GM12878 (cell line): ENCODE measurements around the gene TLE3. TPM values are rescaled to one million over a fixed set of nuclear protein-coding genes. Genes with fewer than 3 reads are reported as not detected.

Experiments used
- ATAC-seq: fragments of 200-7000 bp; cut with Tn5 transposase; 3 replicates; pipeline ENCODE4 v1.9.1; 2020; ENCODE audit warnings: mild to moderate bottlenecking, moderate library complexity
- BruUV-seq: library from RNA; stranded (reverse); fragments of 400-500 nt; replicated peaks from 2 replicates; lab custom pipeline; 2021; lab: Mats Ljungman, UMichigan
- CTCF ChIA-PET: fragments of 300-600 bp; sonication (Branson Sonifier 250); formaldehyde crosslinking; extraction: SDS; loops from one replicate; lab custom pipeline; 2021; ENCODE audit warnings: inconsistent platforms; lab: Yijun Ruan, JAX
- POLR2A ChIA-PET: fragments of 350-600 bp; formaldehyde crosslinking; extraction: SDS; loops from one replicate; lab custom pipeline; 2021; ENCODE audit warnings: inconsistent platforms; lab: Charles Lee
- RAD21 ChIA-PET: fragments of 300-600 bp; sonication (Branson Sonifier 250); formaldehyde crosslinking; loops from one replicate; lab custom pipeline; 2023; ENCODE audit warnings: antibody characterized with exemption; ENCODE audit not compliant: unreplicated experiment; lab: Charles Lee
- SMC1A ChIA-PET: fragments of 300-600 bp; sonication (Branson Sonifier 250); formaldehyde crosslinking; loops from one replicate; lab custom pipeline; 2023; ENCODE audit not compliant: unreplicated experiment, uncharacterized antibody; lab: Charles Lee
- DNase-seq: peaks from one replicate; pipeline ENCODE4 v3.0.0-alpha.2; 2011; ENCODE audit warnings: low read depth, low spot score
- FAIRE-seq: peaks from 3 replicates; lab custom pipeline; 2011; peaks lifted over from hg19 to GRCh38; lab: Jason Lieb, UNC
- H2AFZ ChIP-seq: 2 replicates; pipeline ENCODE4 v1.6.0; 2011; ENCODE audit warnings: low read depth, low read length, control low read depth; ENCODE audit not compliant: control insufficient read depth
- H3K27ac ChIP-seq: 2 replicates; pipeline ENCODE4 v1.5.1; 2011; ENCODE audit warnings: control low read depth; ENCODE audit not compliant: control insufficient read depth, insufficient read depth
- H3K27me3 ChIP-seq, 2 experiments: replicated peaks in 1 of 2; 2 replicates each; pipeline versions ENCODE4 v1.6.0 to v1.6.1; 2011; ENCODE audit warnings: low read length in 1 of 2; ENCODE audit not compliant: control insufficient read depth in 2 of 2, insufficient read depth in 2 of 2
- H3K36me3 ChIP-seq, 2 experiments: 2 replicates each; pipeline ENCODE4 v1.5.1; 2011; ENCODE audit warnings: low read length in 1 of 2; ENCODE audit not compliant: control insufficient read depth in 2 of 2, insufficient read depth in 2 of 2
- H3K4me1 ChIP-seq: 2 replicates; pipeline ENCODE4 v1.6.1; 2011; ENCODE audit warnings: mild to moderate bottlenecking, low read length, moderate library complexity, mixed read lengths; ENCODE audit not compliant: control insufficient read depth, insufficient read depth
- H3K4me2 ChIP-seq: 2 replicates; pipeline ENCODE4 v1.6.0; 2011; ENCODE audit warnings: control low read depth; ENCODE audit not compliant: control insufficient read depth, insufficient read depth
- H3K4me3 ChIP-seq: fragments of 200-600 bp; sonication (generic); 2 replicates; pipeline ENCODE4 v1.5.1; 2016
- H3K79me2 ChIP-seq: 2 replicates; pipeline ENCODE4 v1.6.0; 2011; ENCODE audit warnings: low read length; ENCODE audit not compliant: control insufficient read depth, insufficient read depth
- H3K9ac ChIP-seq: 2 replicates; pipeline ENCODE4 v1.8.0; 2011; ENCODE audit warnings: low read length, control low read depth, mixed read lengths; ENCODE audit not compliant: control insufficient read depth, insufficient read depth
- H3K9me3 ChIP-seq: replicated peaks from 3 replicates; pipeline ENCODE4 v1.5.1; 2011; ENCODE audit warnings: mild to moderate bottlenecking, low read length; ENCODE audit not compliant: control insufficient read depth, insufficient read depth
- H4K20me1 ChIP-seq: 2 replicates; pipeline ENCODE4 v1.6.0; 2011; ENCODE audit not compliant: control insufficient read depth, insufficient read depth
- KDM1A ChIP-seq: fragments of 200-600 bp; sonication (generic); IDR thresholded peaks from 2 replicates; pipeline ENCODE4 v1.6.1; 2016; ENCODE audit warnings: borderline replicate concordance
- KLF5 ChIP-seq: fragments of 450-650 bp; IDR thresholded peaks from 2 replicates; pipeline ENCODE4 v1.6.1; 2014; ENCODE audit warnings: mild to moderate bottlenecking; ENCODE audit not compliant: partially characterized antibody
- NFXL1 ChIP-seq: fragments of 450-650 bp; IDR thresholded peaks from 2 replicates; pipeline ENCODE4 v1.6.1; 2017; ENCODE audit warnings: antibody characterized with exemption, mild to moderate bottlenecking, borderline replicate concordance
- RAD51 ChIP-seq: fragments of 450-650 bp; IDR thresholded peaks from 2 replicates; pipeline ENCODE4 v1.6.1; 2016; ENCODE audit warnings: moderate library complexity, mild to moderate bottlenecking, inconsistent platforms
- SPI1 ChIP-seq: IDR thresholded peaks from 2 replicates; pipeline ENCODE4 v1.6.1; 2011; ENCODE audit warnings: low read depth, mild to moderate bottlenecking, low read length, moderate library complexity, borderline replicate concordance; ENCODE audit not compliant: insufficient read depth
- ZNF622 ChIP-seq: fragments of 450-650 bp; IDR thresholded peaks from 2 replicates; pipeline ENCODE4 v1.6.1; 2017; ENCODE audit warnings: mild to moderate bottlenecking, inconsistent platforms
- WGBS: methylation state at CpG from one replicate; pipeline ENCODE4 v1.1.6; 2016; ENCODE audit warnings: low lambda C conversion rate; ENCODE audit not compliant: insufficient replicate concordance, insufficient coverage; ENCODE audit errors: missing lambda C conversion rate; 5-methylcytosine and 5-hydroxymethylcytosine counted together
- in situ Hi-C: fragments of 300-500 bp; cut with MboI; formaldehyde crosslinking; loops from 9 replicates; pipeline ENCODE4 v1.14.3; 2018; ENCODE audit warnings: mixed read lengths
- intact Hi-C: fragments of 100-400 bp; cut with micrococcal nuclease; formaldehyde crosslinking; loops from one replicate; pipeline ENCODE4 v1.14.2; 2022; ENCODE audit not compliant: unreplicated experiment
- polyA plus RNA-seq, 11 experiments: library from polyadenylated mRNA; depleted of rRNA in 4 of 11; unstranded in 6 of 11; stranded (reverse) in 5 of 11; fragments of >200 nt; fragmentation: Nextera tagmentation in 4 of 11; fragmentation: Illumina TruSeq in 1 of 11; extraction: Ambion mirVana in 4 of 11; extraction: Trizol in 1 of 11; gene quantifications; 1 replicate in 1 of 11; 2 replicates in 10 of 11; pipeline versions ENCODE4 v1.2.1 to v1.2.3, GENCODE V29; 2011 to 2016; ENCODE audit warnings: inconsistent platforms in 2 of 11, missing spikeins in 2 of 11, low read depth in 1 of 11
- total RNA-seq, 4 experiments: library from RNA; depleted of rRNA in 3 of 4; stranded (reverse); fragments of >200 nt in 3 of 4; fragmentation: Illumina TruSeq in 1 of 4; extraction: Trizol in 1 of 4; gene quantifications; 2 replicates each; pipeline versions ENCODE4 v1.2.1 to v1.2.3, GENCODE V29; 2013 to 2021
- TF ChIP-seq, protein P1 (sequence below): fragments of 450-650 bp; IDR thresholded peaks from 2 replicates; pipeline ENCODE4 v1.6.1; 2016; ENCODE audit warnings: mild to moderate bottlenecking
- TF ChIP-seq, protein P2 (sequence below): IDR thresholded peaks from 2 replicates; pipeline ENCODE4 v1.6.1; 2012; ENCODE audit warnings: mild to moderate bottlenecking, low read depth, low read length

The TLE3 gene
- total and polyA plus RNA-seq, 10 of the 15 experiments (the other 5 are each of a cell fraction or from before 2014, with no cell fraction given): 1.2 to 65.5 (median 9.7) TPM

DNA sequence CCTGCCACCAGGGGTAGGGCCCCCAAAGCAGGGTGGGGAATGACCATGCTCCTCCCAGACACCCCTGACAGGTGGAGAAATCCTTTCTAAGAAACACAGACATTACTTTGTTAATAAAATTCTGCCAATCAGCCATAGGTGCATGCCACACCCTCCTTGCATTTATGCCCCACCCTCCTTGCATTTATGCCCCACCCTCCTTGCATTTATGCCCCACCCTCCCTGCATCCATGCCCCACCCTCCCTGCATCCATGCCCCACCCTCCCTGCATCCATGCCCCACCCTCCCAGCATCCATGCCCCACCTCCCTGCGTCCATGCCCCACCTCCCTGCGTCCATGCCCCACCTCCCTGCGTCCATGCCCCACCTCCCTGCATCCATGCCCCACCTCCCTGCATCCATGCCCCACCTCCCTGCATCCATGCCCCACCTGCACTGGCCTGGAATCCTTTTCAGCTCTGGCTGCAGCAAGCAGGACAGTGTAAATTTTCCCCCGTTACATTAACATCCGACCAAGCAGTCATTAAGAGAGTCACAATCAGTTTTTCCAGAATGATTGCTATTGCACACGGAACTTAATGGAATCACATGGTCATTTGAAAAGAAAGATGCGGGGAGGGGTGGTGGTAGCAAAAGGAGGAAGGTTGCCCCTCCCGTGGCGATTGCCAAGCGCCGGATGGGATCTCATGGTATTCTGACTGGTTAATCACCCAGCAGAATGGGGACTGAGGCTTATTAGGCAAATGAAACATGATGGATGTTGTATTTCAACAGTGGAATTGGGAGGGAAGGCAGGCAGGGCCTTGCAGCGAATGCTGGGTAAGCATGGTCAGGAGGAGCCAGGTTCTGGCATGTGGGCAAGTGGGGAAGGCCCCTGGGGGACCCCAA lies 91.2 kb downstream of the TLE3 start:
- WGBS: 66% methylated on average over 9 of the region's 12 CpGs
- H3K4me3 ChIP-seq: no peak overlapping the region
- RAD21 ChIA-PET: no interaction called here
- no peaks in the 10 kb centered on the region for H4K20me1 ChIP-seq
- H3K9ac ChIP-seq: no peak overlapping the region
- no peak for DNase-seq
- ATAC-seq: no peak
- no peaks in the 10 kb centered on the region for H3K79me2 ChIP-seq
- TF ChIP-seq, protein P1, sequence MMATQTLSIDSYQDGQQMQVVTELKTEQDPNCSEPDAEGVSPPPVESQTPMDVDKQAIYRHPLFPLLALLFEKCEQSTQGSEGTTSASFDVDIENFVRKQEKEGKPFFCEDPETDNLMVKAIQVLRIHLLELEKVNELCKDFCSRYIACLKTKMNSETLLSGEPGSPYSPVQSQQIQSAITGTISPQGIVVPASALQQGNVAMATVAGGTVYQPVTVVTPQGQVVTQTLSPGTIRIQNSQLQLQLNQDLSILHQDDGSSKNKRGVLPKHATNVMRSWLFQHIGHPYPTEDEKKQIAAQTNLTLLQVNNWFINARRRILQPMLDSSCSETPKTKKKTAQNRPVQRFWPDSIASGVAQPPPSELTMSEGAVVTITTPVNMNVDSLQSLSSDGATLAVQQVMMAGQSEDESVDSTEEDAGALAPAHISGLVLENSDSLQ: no peak
- TF ChIP-seq ZNF622 (no peak), KLF5 (no peak), KDM1A (no peak), RAD51 (no peak), NFXL1 (no peak), SPI1 (no peak)
- TF ChIP-seq, protein P2, sequence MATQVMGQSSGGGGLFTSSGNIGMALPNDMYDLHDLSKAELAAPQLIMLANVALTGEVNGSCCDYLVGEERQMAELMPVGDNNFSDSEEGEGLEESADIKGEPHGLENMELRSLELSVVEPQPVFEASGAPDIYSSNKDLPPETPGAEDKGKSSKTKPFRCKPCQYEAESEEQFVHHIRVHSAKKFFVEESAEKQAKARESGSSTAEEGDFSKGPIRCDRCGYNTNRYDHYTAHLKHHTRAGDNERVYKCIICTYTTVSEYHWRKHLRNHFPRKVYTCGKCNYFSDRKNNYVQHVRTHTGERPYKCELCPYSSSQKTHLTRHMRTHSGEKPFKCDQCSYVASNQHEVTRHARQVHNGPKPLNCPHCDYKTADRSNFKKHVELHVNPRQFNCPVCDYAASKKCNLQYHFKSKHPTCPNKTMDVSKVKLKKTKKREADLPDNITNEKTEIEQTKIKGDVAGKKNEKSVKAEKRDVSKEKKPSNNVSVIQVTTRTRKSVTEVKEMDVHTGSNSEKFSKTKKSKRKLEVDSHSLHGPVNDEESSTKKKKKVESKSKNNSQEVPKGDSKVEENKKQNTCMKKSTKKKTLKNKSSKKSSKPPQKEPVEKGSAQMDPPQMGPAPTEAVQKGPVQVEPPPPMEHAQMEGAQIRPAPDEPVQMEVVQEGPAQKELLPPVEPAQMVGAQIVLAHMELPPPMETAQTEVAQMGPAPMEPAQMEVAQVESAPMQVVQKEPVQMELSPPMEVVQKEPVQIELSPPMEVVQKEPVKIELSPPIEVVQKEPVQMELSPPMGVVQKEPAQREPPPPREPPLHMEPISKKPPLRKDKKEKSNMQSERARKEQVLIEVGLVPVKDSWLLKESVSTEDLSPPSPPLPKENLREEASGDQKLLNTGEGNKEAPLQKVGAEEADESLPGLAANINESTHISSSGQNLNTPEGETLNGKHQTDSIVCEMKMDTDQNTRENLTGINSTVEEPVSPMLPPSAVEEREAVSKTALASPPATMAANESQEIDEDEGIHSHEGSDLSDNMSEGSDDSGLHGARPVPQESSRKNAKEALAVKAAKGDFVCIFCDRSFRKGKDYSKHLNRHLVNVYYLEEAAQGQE: no peak
- no peaks in the 10 kb centered on the region for H3K36me3 ChIP-seq
- no peak overlapping the region for H2AFZ ChIP-seq
- H3K4me2 ChIP-seq: no peak overlapping the region
- no peak for FAIRE-seq
- no peaks in the 10 kb centered on the region for H3K27me3 ChIP-seq
- SMC1A ChIA-PET: no interaction called here
- CTCF ChIA-PET: no interaction called here
- no TSS peak for BruUV-seq
- POLR2A ChIA-PET: no interaction called here
- intact Hi-C loops: no loop called here
- in situ Hi-C loops: no loop called here
- H3K27ac ChIP-seq: no peak overlapping the region
- H3K4me1 ChIP-seq: no peaks in the 10 kb centered on the region
- peaks cover 5% of the 10 kb centered on the region for H3K9me3 ChIP-seq
